ENCODE results near the gene GSTT2. TPM values are rescaled to one million over a fixed set of nuclear protein-coding genes. Genes with fewer than 3 reads are reported as not detected.
A peak's percentile ranks its signal among the peaks of the same experiment; 100 is the strongest.
"Not testable (repeated sequence)": the region's sequence is repeated elsewhere in the genome, so short reads cannot be mapped to it uniquely, and the experiment has no call there.

Gene GSTT2
- 0.11 TPM in 1 of 2 replicates, not detected in the other for total RNA-seq (2014; rRNA removed)
- polyA plus RNA-seq (2012), result 0.44 TPM

DNA sequence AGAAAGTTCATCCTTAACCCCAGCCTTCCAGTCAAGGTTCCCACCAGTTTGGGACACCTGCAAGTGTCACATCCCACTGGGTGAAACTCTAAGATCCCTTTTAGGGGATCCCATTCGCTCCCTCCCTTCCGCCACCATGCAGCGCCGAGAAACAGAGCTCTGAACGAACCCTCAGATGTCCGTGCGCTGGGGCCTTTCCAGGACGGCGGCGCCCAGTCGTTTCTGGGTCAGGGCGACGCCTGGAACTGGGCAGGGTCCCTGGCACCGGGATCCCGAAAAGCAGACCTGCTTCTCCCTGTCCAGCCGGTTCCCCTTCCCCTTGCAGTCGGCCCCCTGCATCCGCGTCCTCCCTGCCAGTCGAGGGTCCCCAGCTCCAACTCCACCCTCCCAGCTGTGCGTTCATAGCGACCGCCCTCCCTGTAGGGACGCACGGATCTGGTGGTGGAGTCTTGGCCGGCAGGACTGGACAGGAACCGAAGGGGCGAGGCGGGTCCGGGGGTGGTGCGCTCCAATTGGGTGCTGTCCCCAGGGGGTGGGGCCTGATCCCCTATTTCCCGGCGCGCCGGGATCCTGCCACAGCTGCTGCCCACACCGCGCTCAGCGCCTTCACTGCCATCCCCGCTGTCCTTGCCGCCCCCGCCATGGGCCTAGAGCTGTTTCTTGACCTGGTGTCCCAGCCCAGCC lies at the start of gene GSTT2:
Gene GSTT2, plus strand, starts transcription at position 578 of the 684 bp plus-strand sequence.
- not testable (repeated sequence) for DNase-seq (ENCODE audit: low read depth)

DNA sequence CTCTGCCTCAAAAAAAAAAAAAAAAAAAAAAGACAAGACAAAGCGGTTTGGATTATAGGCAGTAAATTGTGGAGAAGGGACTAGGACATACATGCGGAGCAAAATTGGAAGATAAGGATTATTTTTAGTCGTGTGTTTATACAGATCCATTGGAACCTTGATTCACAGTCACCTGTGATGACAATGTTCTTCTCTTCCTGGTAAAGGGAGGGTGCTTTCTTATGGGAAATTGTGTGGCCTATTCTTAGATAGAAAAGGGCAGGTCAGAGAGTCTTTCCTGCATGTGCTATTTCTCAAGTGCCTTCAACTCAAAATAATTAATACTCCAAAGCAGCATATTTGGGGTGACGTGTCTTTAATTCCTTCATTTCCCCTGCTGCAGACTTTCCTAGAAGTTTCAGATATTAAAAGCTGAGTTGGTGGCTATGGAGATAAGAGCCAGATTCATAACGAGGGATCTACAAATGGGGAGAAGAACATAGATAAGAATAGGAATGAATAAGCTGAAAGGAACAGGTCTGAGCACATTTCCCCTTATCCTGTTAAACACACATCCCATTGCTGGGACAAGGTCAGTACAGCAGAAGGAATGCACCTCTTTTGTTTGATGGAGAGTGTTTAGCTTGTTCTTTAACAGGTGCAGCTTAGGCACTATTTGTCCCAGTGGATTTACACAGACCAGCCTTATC lies 41.5 kb upstream of the GSTT2 start:
- no peak for DNase-seq (ENCODE audit: low read depth)

DNA sequence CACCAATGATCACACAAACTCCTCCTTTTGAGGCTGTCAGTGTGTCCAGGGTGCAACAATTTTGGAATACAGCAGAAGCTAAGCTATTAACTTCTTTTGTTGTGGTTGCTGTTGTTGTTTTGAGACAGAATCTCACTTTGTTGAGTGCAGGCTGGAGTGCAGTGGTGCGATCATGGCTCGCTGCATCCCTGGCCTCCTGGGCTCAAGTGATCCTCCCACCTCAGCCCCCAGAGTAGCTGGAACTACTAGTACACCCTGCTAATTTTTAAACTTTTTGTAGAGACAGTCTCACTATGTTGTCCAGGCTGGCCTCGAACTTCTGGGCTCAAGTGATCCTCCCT lies 40.9 kb upstream of the GSTT2 start:
- no peak for DNase-seq (ENCODE audit: low read depth)

GRCh38 chr22:23940166-23940565 lies 39.8 kb upstream of the GSTT2 start:
- not testable (repeated sequence) for DNase-seq (ENCODE audit: low read depth)

DNA sequence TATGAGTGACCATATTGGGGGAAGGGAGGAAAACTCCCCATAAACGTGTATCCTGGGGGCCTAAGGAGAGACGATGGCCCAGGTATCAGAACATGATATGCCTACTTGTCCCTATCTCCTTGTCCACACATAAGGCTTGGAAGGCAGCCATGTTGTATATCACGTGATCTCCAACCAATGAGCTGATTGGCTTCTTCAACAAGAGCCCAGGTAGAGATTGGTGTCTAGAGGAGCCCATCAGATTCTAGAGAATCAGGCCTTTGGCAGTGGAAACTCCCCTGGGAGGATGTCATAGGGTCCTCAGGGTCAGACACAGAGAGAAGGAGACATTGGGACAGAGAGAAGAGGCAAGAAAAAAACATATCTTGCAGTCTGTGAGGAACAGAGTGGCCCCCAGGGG lies 32.5 kb upstream of the GSTT2 start:
- DNase-seq (ENCODE audit: low read depth), result not testable (repeated sequence)

DNA sequence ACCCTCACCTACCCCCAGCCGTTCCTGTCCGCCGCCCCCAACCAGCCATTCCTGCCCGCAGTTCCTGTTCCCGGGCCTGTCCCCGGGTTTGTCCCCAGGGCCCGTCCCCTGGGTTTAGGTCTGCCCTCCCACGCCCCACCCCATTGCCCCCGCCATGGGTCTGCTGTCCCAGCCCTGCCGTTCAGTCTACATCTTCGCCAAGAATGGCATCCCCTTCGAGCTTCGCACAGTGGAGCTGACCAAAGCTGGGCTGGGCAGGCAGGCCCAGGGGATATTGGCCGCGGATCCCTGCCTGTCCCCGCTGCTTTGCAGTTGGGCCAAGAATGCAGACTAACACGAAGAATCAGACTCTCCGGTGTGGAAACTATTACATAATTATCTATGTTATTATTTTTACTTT lies 30.2 kb upstream of the GSTT2 start:
- not testable (repeated sequence) for DNase-seq (ENCODE audit: low read depth)

- not testable (repeated sequence) for DNase-seq (ENCODE audit: low read depth)
Measured at GRCh38 chr22:23951383-23951782, 28.6 kb upstream of the GSTT2 start.

DNA sequence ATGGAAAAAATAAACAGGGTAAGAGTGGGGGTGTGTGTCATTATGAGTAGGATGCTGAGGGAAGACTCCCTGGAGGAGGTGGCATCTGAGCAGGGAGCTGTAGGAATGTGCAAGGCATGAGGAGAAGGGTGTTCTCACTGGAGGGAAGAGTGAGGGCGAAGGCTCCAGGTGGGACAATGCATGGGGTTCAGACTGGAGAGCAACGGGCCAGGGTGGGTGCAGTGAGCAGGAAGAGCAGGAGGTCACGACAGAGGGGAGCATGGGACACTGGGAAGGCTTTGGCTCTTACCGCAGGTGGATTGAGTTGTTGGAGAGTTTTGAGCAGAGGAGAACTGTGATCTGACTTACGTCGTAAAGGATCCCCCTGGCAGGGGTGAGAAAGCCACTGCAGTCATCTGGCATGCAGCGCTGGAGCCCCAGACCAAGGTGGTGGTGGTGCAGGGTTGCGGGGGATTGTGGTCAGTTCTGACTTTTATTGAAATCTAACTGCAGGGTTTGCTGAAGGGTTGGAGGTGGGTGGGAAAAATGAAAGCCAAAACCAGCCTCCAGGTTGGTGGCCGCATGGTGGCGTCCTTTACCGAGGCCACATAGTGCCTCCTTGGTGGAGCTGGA lies 27.0 kb upstream of the GSTT2 start:
- DNase-seq (ENCODE audit: low read depth), result not testable (repeated sequence)

- not testable (repeated sequence) for DNase-seq (ENCODE audit: low read depth)
Measured at GRCh38 chr22:23953485-23953884, 26.4 kb upstream of the GSTT2 start.

DNA sequence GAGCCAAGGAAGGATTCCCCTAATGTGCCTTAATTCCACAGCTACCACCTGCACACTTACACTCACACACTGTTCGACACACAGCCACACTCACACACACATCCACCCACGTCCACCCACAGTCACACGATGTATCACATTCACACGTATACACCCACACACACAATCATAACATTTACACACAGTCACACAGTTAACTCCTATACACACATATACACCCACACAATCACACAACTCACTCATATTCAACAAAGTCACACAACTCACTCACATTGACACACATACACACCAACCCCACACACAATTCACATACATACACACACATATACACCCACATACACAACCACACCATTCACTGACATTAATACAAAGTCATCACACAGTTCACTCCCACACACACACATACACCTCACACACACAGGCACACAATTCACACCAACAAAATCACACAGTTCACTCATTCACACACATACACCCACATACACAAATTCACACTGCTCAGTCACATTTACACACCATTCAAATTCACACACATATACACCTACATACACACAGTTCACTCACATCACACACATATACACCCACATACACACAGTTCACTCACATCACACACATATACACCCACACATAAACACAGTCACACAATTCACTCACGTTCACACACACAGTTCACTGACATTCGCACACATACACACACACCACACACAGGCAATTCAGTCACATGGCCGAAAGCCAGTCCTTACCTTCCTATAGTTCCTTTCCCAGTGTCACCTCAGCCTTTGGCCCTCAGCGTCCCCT lies 25.5 kb upstream of the GSTT2 start:
- DNase-seq (ENCODE audit: low read depth), result not testable (repeated sequence)

GRCh38 chr22:23954991-23955305 lies 25.0 kb upstream of the GSTT2 start:
- not testable (repeated sequence) for DNase-seq (ENCODE audit: low read depth)

GRCh38 chr22:23955886-23956285 lies 24.0 kb upstream of the GSTT2 start:
- DNase-seq (ENCODE audit: low read depth), result not testable (repeated sequence)

DNA sequence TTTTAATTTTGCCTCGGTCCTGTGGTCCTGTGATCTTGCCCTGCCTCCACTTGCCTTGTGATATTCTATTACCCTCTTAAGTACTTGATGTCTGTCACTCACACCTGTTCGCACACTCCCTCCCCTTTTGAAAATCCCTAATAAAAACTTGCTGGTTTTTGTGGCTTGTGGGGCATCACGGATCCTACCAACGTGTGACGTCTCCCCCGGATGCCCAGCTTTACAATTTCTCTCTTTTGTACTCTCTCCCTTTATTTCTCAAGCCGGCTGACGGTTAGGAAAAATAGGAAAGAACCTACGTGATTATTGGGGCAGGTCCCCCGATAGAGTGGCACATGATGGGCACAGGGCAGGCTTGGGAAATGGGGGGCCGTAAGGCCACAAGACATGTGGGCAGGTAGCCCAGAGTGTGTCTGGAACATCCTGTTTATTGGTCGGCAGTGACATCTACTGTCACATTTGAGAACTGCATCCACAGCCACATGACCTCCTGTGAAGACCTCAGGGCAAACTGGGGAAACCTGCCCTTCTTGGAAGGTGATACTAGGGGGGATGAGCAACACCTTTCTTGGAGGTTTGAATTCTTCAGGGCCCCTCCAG lies 23.5 kb upstream of the GSTT2 start:
- DNase-seq (ENCODE audit: low read depth), result peak; percentile 56

- DNase-seq (ENCODE audit: low read depth), result not testable (repeated sequence)
Measured at GRCh38 chr22:23961084-23961771, 18.7 kb upstream of the GSTT2 start, which contains the start of gene GSTT2B. Gene GSTT2B (minus strand): TSS chr22:23961195. CDS start chr22:23961131, 64 bp downstream.

DNA sequence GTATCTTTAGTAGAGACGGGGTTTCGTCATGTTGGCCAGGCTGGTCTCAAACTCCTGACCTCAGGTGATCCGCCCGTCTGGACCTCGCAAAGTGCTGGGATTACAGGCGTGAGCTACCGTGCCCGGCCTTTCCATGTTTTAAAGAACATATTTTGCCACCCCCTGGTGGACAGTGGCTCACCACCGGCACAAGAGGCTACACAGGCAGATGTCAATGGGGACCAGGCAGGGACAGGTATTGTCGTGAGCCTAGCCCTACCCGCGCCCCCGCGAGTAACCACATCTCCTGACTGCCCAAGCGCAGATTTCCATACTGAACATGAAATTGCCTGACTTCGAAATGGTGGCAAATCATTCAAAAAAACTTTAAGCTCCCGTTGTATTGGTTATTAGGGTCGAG lies 13.8 kb upstream of the GSTT2 start:
- not testable (repeated sequence) for DNase-seq (ENCODE audit: low read depth)

GRCh38 chr22:23966568-23966967 lies 13.4 kb upstream of the GSTT2 start, which contains the start of gene DDTL:
Gene DDTL (plus strand): TSS chr22:23966888. CDS start chr22:23966915, 27 bp downstream.
- DNase-seq (ENCODE audit: low read depth), result not testable (repeated sequence)

DNA sequence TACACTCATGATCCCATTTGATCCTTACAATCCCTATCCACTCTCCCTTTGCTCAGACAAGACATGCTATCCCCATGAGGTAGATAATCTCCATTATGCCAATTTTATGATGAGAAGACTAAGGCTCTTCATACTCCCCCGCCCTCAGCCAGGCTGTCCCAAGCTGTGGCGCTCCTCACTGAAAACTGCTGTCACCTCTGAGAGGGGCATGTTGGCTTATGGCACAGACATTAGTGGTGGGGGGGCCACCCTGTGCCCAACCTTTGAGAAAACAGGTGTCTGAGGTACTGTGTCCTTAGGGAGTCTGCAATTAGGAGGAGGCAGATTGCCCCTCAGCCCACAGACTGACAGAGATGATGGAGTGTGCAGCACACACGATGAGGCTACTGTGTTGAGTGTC lies 10.9 kb upstream of the GSTT2 start:
- no peak for DNase-seq (ENCODE audit: low read depth)

GRCh38 chr22:23970201-23970641 lies 9.7 kb upstream of the GSTT2 start:
- DNase-seq (ENCODE audit: low read depth), result no peak

DNA sequence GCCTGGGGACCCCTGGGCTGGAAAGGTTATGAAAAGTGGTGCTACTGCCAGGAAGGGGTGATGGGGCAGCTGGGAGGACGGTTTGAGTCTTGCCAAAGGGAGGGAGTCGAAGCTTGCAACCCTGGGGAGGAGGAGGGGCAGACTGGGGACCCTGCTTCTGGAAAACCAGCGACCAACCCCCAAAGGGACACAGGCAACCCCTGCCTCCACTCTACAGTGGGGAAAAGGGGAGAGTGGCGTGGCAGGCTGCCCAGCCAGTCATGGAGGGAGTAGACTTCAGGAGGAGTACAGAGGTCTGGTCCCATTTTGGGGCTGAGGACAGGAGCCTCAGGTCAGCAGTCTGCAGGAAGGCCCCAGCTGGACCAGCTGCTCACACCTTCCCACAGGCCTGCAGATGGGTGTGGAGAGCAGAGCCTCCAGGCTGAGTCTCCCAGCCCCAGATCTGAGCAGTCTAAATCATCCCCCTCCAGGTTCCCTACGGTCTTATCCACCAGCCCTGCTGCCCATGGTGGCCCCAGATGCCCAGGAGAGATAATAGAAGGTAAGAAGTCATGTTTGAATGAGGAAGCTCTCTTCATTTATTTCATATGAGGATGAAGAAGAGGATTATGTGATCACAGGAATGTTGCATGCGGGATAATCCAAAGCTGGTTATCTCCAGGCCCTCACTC lies 9.0 kb upstream of the GSTT2 start:
- DNase-seq (ENCODE audit: low read depth), result no peak

DNA sequence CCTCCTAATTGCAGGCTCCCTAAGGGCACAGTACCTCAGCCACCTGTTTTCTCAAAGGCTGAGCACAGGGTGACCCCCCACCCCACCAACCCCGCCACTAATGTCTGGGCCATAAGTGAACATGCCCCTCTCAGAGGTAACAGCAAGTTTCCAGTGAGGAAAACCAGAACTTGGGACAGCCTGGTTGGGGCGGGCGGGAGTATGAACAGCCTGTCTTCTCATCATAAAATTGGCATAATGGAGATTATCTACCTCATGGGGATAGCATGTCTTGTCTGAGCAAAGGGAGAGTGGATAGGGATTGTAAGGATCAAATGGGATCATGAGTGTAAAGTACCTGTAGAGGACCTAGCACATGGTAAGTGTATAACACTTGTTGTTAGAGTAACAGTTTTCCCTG lies 8.0 kb upstream of the GSTT2 start:
- DNase-seq (ENCODE audit: low read depth), result not testable (repeated sequence)

Data from LHCN-M2 (cell line).